ENCODE measurements around the gene SATB2. TPM values are rescaled to one million over a fixed set of nuclear protein-coding genes. Genes with fewer than 3 reads are reported as not detected.

The SATB2 gene
- total and polyA plus RNA-seq, 12 donors, result 3.4 to 18.3 (median 10.1) TPM

DNA sequence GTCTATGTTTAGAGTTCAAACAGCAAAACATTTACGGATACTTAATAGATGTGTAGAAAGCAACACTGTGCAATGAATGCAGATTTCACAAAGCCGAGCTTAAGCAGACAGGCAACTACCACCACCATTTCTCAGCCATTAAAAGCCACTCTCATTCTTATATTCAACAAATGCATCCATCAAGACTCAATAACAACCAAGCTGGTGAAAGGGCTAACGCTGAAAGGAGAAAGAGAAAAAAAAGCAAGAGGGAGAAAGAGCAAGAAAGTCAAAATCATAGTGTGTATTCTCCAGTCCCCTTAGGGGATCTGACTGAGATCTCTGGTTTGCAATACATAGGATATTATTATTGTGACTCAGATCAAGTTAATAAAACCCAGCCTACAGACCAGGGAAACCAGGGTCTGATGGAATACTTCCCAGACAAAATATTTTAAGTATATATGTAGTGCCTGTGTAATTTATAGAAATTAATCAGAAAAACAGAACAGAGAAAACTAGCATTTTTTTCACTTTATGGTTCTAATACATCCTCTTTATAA lies 14.1 kb downstream of the SATB2 start:
- Histone ChIP-seq H3K27ac (no peak overlapping the region), H3K27me3 (no peaks in the 10 kb centered on the region), H3K36me3 (replicated peaks in 1 of 2) (no peaks in the 10 kb centered on the region), H3K4me1 (replicated peaks in 1 of 2) (no peaks in the 10 kb centered on the region), H3K9me3 (replicated peaks in 1 of 3) (no peaks in the 10 kb centered on the region), H3K4me3 (no peak overlapping the region)
- intact Hi-C loops (cut with DNase I), result no loop called here
- 60 to 77% (median 72%) methylated on average over 3 of the region's 3 CpGs for WGBS, 4 donors
- no peak for DNase-seq
- TF ChIP-seq, protein P1, sequence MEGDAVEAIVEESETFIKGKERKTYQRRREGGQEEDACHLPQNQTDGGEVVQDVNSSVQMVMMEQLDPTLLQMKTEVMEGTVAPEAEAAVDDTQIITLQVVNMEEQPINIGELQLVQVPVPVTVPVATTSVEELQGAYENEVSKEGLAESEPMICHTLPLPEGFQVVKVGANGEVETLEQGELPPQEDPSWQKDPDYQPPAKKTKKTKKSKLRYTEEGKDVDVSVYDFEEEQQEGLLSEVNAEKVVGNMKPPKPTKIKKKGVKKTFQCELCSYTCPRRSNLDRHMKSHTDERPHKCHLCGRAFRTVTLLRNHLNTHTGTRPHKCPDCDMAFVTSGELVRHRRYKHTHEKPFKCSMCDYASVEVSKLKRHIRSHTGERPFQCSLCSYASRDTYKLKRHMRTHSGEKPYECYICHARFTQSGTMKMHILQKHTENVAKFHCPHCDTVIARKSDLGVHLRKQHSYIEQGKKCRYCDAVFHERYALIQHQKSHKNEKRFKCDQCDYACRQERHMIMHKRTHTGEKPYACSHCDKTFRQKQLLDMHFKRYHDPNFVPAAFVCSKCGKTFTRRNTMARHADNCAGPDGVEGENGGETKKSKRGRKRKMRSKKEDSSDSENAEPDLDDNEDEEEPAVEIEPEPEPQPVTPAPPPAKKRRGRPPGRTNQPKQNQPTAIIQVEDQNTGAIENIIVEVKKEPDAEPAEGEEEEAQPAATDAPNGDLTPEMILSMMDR (IDR thresholded peaks at IDR 0.05), result no peak
- no peak for TF ChIP-seq POLR2A (IDR thresholded peaks at IDR 0.05)

DNA sequence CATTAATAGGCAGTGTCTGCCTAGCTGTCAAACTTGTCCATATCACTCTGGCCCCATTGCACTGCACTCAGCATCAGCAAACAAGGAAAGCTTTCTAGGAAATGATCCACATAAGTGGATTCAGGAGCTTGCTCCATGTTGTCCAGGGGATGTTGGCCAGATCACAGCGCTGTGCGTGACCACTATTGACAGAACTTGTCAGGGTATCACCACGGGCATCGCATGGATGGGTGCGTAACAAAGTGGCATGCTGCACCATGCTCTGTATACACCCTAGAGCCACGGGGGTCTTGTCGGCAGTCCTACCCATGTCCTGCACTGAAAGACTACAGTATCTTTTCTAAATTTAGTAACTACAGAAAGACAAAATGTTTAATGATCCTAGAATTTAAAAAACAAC lies 15.6 kb downstream of the SATB2 start:
- 96 to 97% (median 96%) methylated on average over 7 of the region's 7 CpGs for WGBS, 4 donors
- intact Hi-C loops (cut with DNase I), result no loop called here
- Histone ChIP-seq H3K27ac (no peak overlapping the region), H3K4me3 (no peak overlapping the region), H3K9me3 (replicated peaks in 1 of 3) (no peaks in the 10 kb centered on the region), H3K36me3 (replicated peaks in 1 of 2) (no peaks in the 10 kb centered on the region), H3K27me3 (no peaks in the 10 kb centered on the region), H3K4me1 (replicated peaks in 1 of 2) (no peaks in the 10 kb centered on the region)
- no peak for DNase-seq
- TF ChIP-seq, protein P1 (IDR thresholded peaks at IDR 0.05), result no peak
- no peak for TF ChIP-seq POLR2A (IDR thresholded peaks at IDR 0.05)

DNA sequence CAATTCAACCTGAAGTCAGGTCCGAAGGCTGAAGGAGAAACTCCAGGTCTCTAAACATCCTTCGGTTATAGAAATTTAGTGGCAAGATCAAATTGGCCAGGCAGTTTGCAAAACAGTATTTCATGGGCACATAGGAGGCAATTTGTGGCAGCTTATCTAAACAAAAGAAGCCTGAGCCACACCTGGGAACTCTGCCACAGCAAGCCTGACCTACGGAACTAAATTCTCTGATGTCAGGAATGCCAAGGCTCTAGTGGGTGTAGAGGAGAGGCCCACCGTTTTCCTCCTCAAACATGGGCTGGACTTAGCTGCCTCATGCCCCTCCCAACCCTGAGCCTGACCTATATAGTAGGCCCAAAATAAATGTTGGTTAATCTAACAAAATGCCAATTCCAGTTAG lies 16.0 kb downstream of the SATB2 start:
- intact Hi-C loops (cut with DNase I), result no loop called here
- no peaks in the 10 kb centered on the region for H3K9me3 ChIP-seq (replicated peaks in 1 of 3)
- no peaks in the 10 kb centered on the region for H3K4me1 ChIP-seq (replicated peaks in 1 of 2)
- DNase-seq, result no peak
- TF ChIP-seq POLR2A (IDR thresholded peaks at IDR 0.05), result no peak
- no peaks in the 10 kb centered on the region for H3K36me3 ChIP-seq (replicated peaks in 1 of 2)
- 81 to 96% (median 84%) methylated on average over 4 of the region's 4 CpGs for WGBS, 4 donors
- H3K4me3 ChIP-seq, result no peak overlapping the region
- H3K27me3 ChIP-seq, result no peaks in the 10 kb centered on the region
- H3K27ac ChIP-seq, result no peak overlapping the region

DNA sequence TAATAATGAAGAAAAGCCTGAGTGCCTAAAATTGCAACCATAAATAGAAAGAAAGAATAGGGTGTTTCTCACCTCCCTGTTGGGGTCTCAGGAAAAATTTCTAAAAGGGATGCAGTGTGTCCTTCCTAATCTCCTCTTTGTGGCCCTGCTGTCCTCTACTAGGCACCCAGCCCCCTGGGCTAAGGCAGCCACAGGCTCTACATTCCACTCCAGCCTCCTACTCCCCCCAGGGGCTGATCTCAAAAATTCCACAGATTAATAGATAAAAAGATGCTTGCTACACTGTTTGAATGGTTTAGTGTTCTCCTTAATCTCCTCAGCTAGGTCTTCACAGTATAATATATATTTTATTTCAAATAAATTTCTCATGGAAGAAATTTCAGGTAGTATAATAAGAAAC lies 17.6 kb downstream of the SATB2 start:
- Histone ChIP-seq H3K9me3 (replicated peaks in 1 of 3) (no peaks in the 10 kb centered on the region), H3K36me3 (replicated peaks in 1 of 2) (no peaks in the 10 kb centered on the region), H3K27me3 (no peaks in the 10 kb centered on the region), H3K4me3 (no peak overlapping the region), H3K4me1 (replicated peaks in 1 of 2) (no peaks in the 10 kb centered on the region), H3K27ac (no peak overlapping the region)
- DNase-seq, result no peak
- TF ChIP-seq POLR2A (IDR thresholded peaks at IDR 0.05), result no peak
- TF ChIP-seq, protein P1 (IDR thresholded peaks at IDR 0.05), result no peak
- intact Hi-C loops (cut with DNase I), result no loop called here

DNA sequence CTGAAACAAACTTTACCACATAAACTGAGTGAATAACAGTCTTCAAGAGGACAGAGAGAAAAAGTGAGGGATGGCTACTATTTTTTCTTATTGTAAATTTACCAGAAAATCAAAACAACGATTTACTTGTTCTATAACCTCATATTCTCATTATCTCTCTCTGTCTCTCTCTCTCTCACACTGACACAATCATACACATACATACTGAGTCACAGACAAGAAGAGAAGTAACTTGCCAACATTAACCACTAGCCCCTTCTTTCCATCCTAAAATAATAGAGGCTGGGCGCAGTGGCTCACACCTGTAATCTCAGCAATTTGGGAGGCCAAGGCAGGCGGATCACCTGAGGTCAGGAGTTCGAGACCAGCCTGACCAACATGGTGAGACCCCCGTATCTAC lies 18.2 kb downstream of the SATB2 start:
- no peak for TF ChIP-seq POLR2A (IDR thresholded peaks at IDR 0.05)
- TF ChIP-seq, protein P1 (IDR thresholded peaks at IDR 0.05), result no peak
- intact Hi-C loops (cut with DNase I), result no loop called here
- no peaks in the 10 kb centered on the region for H3K36me3 ChIP-seq (replicated peaks in 1 of 2)
- H3K4me3 ChIP-seq, result no peak overlapping the region
- no peaks in the 10 kb centered on the region for H3K9me3 ChIP-seq (replicated peaks in 1 of 3)
- WGBS, 4 donors, result 90 to 96% (median 95%) methylated on average over 5 of the region's 5 CpGs
- no peak overlapping the region for H3K27ac ChIP-seq
- no peak for DNase-seq
- no peaks in the 10 kb centered on the region for H3K27me3 ChIP-seq
- no peaks in the 10 kb centered on the region for H3K4me1 ChIP-seq (replicated peaks in 1 of 2)
